Superior temporal gyrus (tissue), 1 donor: ENCODE data around the gene ATG5.

Experiments
- DNase-seq: peaks from one replicate; pipeline ENCODE4 v3.0.0-alpha.2; 2016; ENCODE audit errors: extremely low spot score

Gene ATG5

DNA sequence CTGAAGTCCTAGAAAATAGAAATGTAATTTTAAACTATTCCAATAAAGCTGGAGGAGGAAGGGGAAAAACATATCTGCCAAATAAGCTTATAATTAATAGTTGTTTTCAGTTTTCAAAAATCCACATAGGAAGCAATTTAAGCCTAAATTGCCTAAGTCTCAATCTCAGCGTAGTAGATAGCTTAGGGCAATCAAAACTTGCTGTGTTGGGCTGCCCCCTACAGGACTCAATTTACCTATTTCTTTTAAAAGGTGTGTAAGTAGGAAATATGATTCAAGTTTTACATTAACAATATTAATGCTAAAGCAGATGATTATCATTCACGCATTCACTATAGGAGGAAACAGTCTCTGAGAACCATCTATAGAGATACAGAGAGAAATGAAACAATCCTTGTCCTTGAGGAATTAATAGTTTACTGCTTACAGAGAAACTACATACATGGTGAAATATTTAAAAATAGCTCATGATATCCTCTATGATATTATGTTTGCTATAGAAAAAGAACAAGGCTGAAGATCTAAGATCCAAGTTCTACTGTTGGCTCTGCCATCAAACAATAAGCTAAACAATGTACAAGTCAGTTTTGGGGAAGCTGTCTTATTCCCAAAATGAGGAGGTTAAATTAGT, 102.1 kb downstream of the ATG5 start:
- DNase-seq, result peak; percentile 86

GRCh38 chr6:106220485-106220884, 105.1 kb downstream of the ATG5 start:
- DNase-seq, result no peak

- no peak for DNase-seq
These were observed 109.0 kb downstream of the ATG5 start for GRCh38 chr6:106216527-106216926.

- DNase-seq, result no peak
These were observed 110.0 kb downstream of the ATG5 start for GRCh38 chr6:106215608-106216007.

- no peak for DNase-seq
These were observed 111.0 kb downstream of the ATG5 start for GRCh38 chr6:106214531-106214930.

GRCh38 chr6:106213660-106214289, 111.8 kb downstream of the ATG5 start:
- no peak for DNase-seq

DNA sequence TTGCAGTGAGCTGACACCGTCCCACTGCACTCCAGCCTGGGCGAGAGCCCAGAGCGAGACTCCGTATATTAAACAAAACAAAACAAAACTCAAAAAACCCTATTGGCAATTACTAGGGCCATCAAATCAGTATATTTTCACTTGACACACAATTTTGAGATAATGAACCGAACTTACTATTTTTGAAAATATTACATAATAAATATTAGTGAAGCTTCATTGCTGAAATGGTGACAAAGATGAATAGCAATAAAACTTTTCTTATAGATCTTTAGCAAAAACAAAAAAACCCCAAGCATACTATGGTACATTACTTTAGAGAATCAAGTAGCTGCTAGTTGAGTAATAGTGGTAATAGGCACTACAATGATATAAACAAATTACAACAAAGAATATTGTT, 113.0 kb downstream of the ATG5 start:
- no peak for DNase-seq

DNA sequence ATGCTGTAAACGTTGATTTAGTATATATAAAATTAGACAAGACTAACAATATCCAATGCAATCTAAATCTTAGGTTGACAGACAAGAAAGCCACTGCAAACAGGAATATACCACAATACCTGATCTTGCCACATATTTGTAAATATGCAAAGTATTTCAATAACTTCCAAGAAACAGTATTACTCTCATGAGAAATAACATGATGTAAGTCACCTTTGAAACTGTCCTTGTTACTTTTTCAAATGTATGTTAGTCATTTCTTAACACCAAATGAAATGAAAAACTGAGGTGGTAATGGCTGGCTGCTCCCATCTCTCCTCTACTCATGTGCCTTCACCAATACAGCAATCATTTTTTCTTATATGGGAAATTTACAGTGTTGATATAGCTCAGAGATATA, 118.7 kb downstream of the ATG5 start:
- no peak for DNase-seq

- no peak for DNase-seq
These were observed 120.6 kb downstream of the ATG5 start for GRCh38 chr6:106204961-106205360.

- no peak for DNase-seq
These were observed 125.6 kb downstream of the ATG5 start for GRCh38 chr6:106199998-106200397.

GRCh38 chr6:106199331-106199730, 126.2 kb downstream of the ATG5 start:
- DNase-seq, result no peak

DNA sequence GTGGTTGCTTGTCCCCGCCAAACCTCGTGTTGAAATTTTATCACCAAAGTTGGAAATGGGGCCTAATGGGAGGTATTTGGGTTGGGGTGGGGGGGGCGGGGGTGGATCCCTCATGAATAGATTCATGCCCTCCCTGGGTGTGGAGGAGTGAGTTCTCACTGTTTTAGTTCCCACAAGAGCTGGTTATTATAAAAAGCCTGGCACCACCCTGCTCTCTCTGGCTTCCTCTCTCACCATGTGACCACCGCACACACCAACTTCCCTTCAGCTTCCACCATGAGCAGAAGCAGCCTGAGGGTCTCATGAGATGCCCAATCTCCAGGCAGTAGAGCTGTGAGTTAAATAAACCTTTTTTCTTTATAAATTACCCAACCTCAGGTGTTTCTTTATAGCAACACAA, 128.1 kb downstream of the ATG5 start:
- no peak for DNase-seq

GRCh38 chr6:106194949-106195921, 130.3 kb downstream of the ATG5 start:
- DNase-seq, result no peak

DNA sequence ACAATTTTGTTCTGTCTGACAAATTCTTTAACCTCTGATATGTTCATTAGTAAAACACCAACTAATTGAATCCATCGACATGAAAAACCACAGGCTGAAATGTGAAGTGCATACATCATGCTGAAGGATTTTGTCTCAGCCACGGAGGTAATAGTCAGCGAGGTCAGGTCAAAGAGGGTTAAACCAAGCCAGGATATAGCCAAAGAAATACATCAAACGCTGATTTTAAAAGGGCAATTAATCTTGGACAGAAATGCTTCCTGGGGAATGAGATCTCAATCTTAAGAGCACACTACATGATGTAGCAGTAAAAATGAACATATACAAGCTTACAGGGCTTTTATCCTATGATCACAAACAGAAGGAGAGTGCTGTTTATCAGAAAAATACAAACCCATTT, 132.7 kb downstream of the ATG5 start:
- no peak for DNase-seq

DNA sequence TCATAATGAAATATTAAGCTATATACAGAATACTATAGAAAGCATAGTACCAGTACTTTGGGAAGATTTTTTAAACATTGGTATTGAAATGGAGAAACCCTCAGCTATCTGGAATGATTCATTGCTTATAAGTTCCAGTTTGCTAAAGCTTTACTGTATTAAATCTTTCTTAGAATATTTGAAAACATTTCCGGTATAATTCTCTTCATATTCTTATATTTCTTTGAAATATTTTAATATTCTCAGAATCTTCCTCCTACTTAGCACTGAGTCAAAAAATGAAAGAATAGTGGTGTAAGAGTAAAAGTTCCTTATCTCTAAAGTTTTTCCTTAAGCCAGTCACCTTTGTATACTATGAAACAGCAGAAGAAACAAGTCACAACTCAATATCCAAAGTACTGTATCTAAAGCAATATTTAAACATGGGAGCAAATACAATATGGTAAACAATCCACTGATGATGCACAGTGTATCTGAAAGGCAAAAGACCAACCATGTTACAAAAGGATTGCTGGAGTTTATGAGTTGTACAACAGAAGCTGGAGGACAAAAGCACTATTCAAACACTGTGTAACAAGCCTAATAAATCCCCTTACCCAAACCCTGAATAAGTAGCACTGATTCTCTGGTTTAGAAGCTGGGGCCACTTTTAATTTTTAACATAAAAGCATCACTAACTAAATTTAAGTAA, 137.3 kb downstream of the ATG5 start:
- DNase-seq, result no peak

DNA sequence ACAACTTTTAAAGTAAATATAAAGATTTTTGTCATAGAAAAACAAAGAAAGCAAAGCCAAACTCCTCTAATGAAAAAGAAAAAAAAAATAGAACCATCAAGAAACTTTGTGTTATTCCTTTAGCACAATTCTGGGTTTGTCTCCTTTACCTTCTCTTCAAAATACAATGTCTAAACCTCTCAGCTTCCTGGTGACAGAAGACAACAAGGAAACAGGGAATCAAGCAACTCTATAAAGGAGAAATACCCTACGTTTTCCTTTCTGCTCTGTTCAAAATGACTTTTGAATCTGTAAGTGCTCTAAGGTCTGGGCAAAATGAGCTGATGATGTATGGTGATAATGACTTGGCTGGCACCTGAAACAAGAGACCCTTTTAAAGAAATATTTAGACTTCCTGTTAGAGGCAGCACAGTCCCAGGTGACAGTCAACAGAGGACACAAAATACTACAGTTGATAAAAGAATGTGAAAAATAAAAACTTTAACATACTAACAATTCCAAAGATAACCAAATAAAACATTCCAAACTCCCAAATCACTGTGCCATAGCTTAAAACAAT, 138.1 kb downstream of the ATG5 start:
- no peak for DNase-seq

- no peak for DNase-seq
These were observed 138.8 kb downstream of the ATG5 start for GRCh38 chr6:106186714-106187113.

DNA sequence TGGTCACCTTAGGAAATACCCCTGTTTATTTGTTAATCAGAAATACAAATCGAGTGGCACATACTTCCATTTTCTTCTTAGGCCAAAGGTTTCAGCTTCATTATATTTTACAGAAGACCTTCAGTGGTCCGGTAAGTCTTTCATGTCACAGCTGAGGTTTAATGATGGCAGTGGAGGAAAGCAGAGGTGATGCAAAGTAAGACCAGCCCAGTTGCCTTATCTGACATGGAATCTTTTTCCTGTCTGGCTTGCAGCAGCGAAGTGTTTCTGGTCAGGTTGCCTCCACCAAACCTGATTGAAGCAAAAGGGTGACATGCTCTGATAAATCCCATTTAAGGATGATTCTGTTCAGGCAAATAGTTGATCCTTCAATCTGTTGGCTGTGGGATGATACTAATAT, 139.4 kb downstream of the ATG5 start:
- no peak for DNase-seq

DNA sequence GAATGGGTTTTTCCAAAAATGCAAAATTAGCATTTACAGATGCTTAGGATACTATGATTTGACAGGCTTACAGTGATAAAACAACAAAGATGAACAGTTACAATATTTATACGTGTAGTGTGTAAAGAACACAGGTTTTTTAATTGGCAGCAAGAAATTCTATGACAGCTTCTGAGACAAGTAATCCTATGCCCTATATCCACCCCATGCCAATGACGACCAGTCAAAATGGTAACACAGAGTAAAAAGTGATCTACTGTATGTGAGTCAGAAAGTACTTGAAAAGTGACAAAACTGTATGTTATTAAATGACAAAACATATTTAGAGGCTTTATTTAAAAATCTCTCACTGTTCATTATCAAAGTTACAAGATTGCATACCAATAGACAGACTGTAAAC, 139.9 kb downstream of the ATG5 start:
- no peak for DNase-seq

GRCh38 chr6:106184629-106185028, 140.9 kb downstream of the ATG5 start:
- DNase-seq, result no peak

DNA sequence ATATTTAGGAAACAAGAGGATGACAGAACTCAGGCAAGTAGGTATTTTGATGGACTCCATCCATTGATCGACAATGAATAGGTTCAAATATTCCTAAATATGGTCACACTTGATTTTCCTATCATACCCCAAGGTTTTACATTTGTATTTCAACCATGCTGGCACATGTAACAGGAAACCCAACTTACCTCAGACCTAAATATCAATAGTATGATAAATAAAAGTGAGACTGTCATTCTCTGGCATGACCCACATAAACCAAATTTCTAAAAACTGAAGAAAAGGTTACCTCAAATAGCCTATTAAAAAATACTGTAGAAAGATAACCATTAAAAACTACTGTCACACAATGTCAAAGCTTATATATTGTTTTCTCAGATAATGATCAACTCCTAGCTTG, 142.1 kb downstream of the ATG5 start:
- no peak for DNase-seq

GRCh38 chr6:106182455-106182854, 143.1 kb downstream of the ATG5 start:
- no peak for DNase-seq
